GM21447 (cell line): ENCODE data around the gene ACTN1.

Experiments used
- ATAC-seq: cut with Tn5 transposase; IDR thresholded peaks from one replicate; pipeline ENCODE4 v1.9.1; 2021; ENCODE audit not compliant: unreplicated experiment

The ACTN1 gene

GRCh38 chr14:68951800-68952530, 27.1 kb downstream of the ACTN1 start:
- ATAC-seq = no peak

GRCh38 chr14:68951035-68951797, 27.9 kb downstream of the ACTN1 start:
- ATAC-seq = no peak

GRCh38 chr14:68950111-68950510, 29.0 kb downstream of the ACTN1 start:
- no peak for ATAC-seq

GRCh38 chr14:68949601-68949965, 29.5 kb downstream of the ACTN1 start:
- ATAC-seq = no peak

GRCh38 chr14:68948686-68949600, 30.2 kb downstream of the ACTN1 start:
- no peak for ATAC-seq

GRCh38 chr14:68947802-68948201, 31.3 kb downstream of the ACTN1 start:
- no peak for ATAC-seq

- no peak for ATAC-seq
Measured at GRCh38 chr14:68946489-68946822, 32.6 kb downstream of the ACTN1 start.

- ATAC-seq = no peak
Measured at GRCh38 chr14:68945585-68946488, 33.3 kb downstream of the ACTN1 start.

- ATAC-seq = no peak
Measured at GRCh38 chr14:68945190-68945584, 33.9 kb downstream of the ACTN1 start.

GRCh38 chr14:68944162-68944561, 34.9 kb downstream of the ACTN1 start:
- no peak for ATAC-seq

GRCh38 chr14:68943107-68943506, 36.0 kb downstream of the ACTN1 start:
- ATAC-seq = no peak

- no peak for ATAC-seq
Measured at GRCh38 chr14:68942296-68943035, 36.6 kb downstream of the ACTN1 start.

- no peak for ATAC-seq
Measured at GRCh38 chr14:68941820-68942219, 37.3 kb downstream of the ACTN1 start.

- no peak for ATAC-seq
Measured at GRCh38 chr14:68940614-68941185, 38.4 kb downstream of the ACTN1 start.

- no peak for ATAC-seq
Measured at GRCh38 chr14:68939893-68940613, 39.0 kb downstream of the ACTN1 start.

- no peak for ATAC-seq
Measured at GRCh38 chr14:68939181-68939892, 39.8 kb downstream of the ACTN1 start.

GRCh38 chr14:68938271-68939150, 40.6 kb downstream of the ACTN1 start:
- ATAC-seq = no peak
